Right lobe of liver (tissue), 4 donors: ENCODE measurements around the gene MRPS6.

Experiments used
- POLR2A ChIP-seq: fragments of 450-650 bp; IDR thresholded peaks from one replicate; pipeline ENCODE4 v1.6.1; 2017; ENCODE audit warnings: antibody characterized with exemption, mild to moderate bottlenecking
- TF ChIP-seq, protein P1 (sequence below), 4 donors: fragments of 200-600 bp in 3 of 4; fragments of 450-650 bp in 1 of 4; IDR thresholded peaks; one replicate each; pipeline versions ENCODE4 v1.5.1 to v1.8.0; 2016 to 2022; ENCODE audit warnings: antibody characterized with exemption in 4 of 4, mild to moderate bottlenecking in 2 of 4
- donor health status: DM: no; HTN: no; CAD: no.
- donor health status: DM: no; HTN: no; CAD: no.
- donor health status: DM: no; HTN: yes; CAD: no.

DNA sequence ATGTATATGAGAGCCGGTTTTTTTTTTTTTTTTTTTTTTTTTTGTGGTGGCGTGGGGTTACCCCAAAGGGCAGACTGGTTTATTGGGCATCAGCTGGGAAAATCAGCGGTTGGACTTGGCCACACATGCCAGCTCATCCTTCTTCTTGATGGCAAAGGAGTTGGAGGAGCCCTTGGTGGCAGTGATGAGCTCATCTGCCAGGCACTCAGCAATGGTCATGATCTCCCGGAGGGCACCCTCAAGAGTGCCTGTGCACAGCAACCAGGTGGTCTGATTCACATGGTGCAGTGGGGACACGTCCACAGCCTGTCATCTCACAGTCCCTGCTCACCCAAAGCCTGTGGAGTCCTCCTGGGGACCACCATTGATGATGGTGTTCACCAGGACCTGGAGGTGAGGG, 62.0 kb downstream of the MRPS6 start:
- TF ChIP-seq, protein P1, sequence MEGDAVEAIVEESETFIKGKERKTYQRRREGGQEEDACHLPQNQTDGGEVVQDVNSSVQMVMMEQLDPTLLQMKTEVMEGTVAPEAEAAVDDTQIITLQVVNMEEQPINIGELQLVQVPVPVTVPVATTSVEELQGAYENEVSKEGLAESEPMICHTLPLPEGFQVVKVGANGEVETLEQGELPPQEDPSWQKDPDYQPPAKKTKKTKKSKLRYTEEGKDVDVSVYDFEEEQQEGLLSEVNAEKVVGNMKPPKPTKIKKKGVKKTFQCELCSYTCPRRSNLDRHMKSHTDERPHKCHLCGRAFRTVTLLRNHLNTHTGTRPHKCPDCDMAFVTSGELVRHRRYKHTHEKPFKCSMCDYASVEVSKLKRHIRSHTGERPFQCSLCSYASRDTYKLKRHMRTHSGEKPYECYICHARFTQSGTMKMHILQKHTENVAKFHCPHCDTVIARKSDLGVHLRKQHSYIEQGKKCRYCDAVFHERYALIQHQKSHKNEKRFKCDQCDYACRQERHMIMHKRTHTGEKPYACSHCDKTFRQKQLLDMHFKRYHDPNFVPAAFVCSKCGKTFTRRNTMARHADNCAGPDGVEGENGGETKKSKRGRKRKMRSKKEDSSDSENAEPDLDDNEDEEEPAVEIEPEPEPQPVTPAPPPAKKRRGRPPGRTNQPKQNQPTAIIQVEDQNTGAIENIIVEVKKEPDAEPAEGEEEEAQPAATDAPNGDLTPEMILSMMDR (IDR thresholded peaks at IDR 0.05): no peak
- TF ChIP-seq POLR2A: no peak
